ENCODE results near the gene MEMO1. TPM values are rescaled to one million over a fixed set of nuclear protein-coding genes. Genes with fewer than 3 reads are reported as not detected.

MEMO1 gene
- total and polyA plus RNA-seq, 2 donors (not counting 3 experiments of a cell fraction or from before 2014, with no cell fraction given), result 38.6 to 56.2 TPM

DNA sequence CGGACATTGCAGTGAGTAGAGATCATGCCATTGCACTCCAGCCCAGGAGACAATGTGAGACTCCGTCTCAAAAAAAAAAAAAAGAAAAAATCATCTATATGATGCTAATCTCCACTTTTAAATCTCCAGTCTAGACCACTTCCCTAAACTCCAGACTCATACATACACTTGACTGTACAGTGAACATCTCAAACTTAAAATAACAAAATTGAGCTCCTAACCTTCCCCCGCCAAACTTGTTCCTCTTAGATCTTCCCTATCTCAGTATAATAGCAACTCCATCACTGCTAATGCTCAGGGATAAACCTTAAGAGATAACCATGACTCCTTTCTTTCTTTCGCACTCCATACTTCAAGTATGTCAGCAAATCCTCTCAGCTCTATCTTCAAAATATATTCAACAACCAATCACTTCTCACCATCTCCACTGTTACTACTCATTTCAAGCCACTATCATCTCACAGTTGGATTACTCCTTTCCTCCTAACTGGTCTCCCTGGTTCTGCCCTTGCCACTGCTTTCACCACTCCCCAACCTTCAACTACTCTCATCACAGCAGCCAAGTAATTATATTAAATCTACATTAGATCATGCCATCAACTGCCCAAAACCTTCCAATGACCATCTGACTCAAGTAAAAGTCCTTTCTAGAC lies 12.0 kb downstream of the MEMO1 start:
- POLR2A ChIA-PET, result interaction anchor here (1.1 kb wide), 1 partner anchor 15 kb away, joined by 7 read pairs; no protein-coding TSS in a partner anchor

More for the DNA sequence above, 12.0 kb downstream of the MEMO1 start:
- Histone ChIP-seq H3K27me3 (ENCODE audit: control insufficient read depth in 2 of 2, insufficient read depth in 2 of 2, low read length in 2 of 2) (no peaks in the 10 kb centered on the region), H3K9ac (replicated peaks; ENCODE audit: extremely low read depth, insufficient read depth, low read length) (no peak overlapping the region), H3K9me3 (replicated peaks; ENCODE audit: control insufficient read depth, insufficient read depth, low read length) (no peaks in the 10 kb centered on the region), H3K27ac (ENCODE audit: insufficient read depth, low read depth, low read length) (no peak overlapping the region), H3K79me2 (ENCODE audit: control insufficient read depth, insufficient read depth, low read length) (peaks cover 89% of the 10 kb centered on the region), H2AFZ (ENCODE audit: low read depth, low read length) (no peak overlapping the region), H3K4me1 (ENCODE audit: control insufficient read depth, extremely low read depth, insufficient read depth, low read length) (peaks cover 2% of the 10 kb centered on the region), H3K9me1 (replicated peaks; ENCODE audit: control insufficient read depth, extremely low read depth, insufficient read depth, low read length) (no peaks in the 10 kb centered on the region), H3K4me2 (ENCODE audit: insufficient read depth, low read length) (no peak overlapping the region), H3K4me3 (replicated peaks in 1 of 3; ENCODE audit: insufficient read depth in 1 of 3, low read depth in 1 of 3, low read length in 3 of 3) (no peak overlapping the region), H4K20me1 (replicated peaks; ENCODE audit: control insufficient read depth, extremely low read depth, insufficient read depth, low read length) (peaks cover 9% of the 10 kb centered on the region), H3K36me3 (ENCODE audit: control insufficient read depth in 2 of 2, extremely low read depth in 1 of 2, insufficient read depth in 2 of 2, low read length in 2 of 2) (no peaks in the 10 kb centered on the region)
- CTCF ChIA-PET, result interaction anchor here (1.2 to 1.3 kb wide), 2 partner anchors 9 to 55 kb away, joined by 3 to 4 read pairs; no protein-coding TSS in a partner anchor
- FAIRE-seq (no peak), DNase-seq (ENCODE audit: low read depth, low spot score) (no peak)
- dilution Hi-C loops (cut with MboI; ENCODE audit: extremely low pct_ligation_motif_present, low sequenced_read_pairs) (no loop called here), intact Hi-C loops (cut with micrococcal nuclease) (no loop called here)
- TF ChIP-seq FOS (IDR thresholded peaks at IDR 0.05; ENCODE audit: borderline replicate concordance, insufficient read depth, low read length) (no peak), CTCF (IDR thresholded peaks at IDR 0.05; ENCODE audit: extremely low read depth in 1 of 2, insufficient read depth in 1 of 2, low read depth in 1 of 2, low read length in 2 of 2) (no peak), POLR2AphosphoS5 (IDR thresholded peaks at IDR 0.05; ENCODE audit: insufficient read depth, low read depth, low read length) (no peak), JUN (IDR thresholded peaks at IDR 0.05; ENCODE audit: borderline replicate concordance, insufficient read depth, insufficient read length, low read depth) (no peak), GATA2 (IDR thresholded peaks at IDR 0.05; ENCODE audit: insufficient read depth, insufficient read length, low read depth, low read length) (no peak), EZH2 (IDR thresholded peaks at IDR 0.05; ENCODE audit: borderline replicate concordance, low read depth, low read length, severe bottlenecking) (no peak), POLR2A (IDR thresholded peaks at IDR 0.05; ENCODE audit: low read depth, low read length) (no peak), MYC (IDR thresholded peaks at IDR 0.05; ENCODE audit: low read depth, low read length) (no peak)
- TF ChIP-seq, protein P1, sequence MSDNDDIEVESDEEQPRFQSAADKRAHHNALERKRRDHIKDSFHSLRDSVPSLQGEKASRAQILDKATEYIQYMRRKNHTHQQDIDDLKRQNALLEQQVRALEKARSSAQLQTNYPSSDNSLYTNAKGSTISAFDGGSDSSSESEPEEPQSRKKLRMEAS (IDR thresholded peaks at IDR 0.05; ENCODE audit: insufficient read depth, insufficient read length), result no peak
- BruUV-seq (replicated peaks), result no TSS peak

All from endothelial cell of umbilical vein (primary cell).